Calu3 (cell line): Measurements from ENCODE around the gene EPHB3. TPM values are rescaled to one million over a fixed set of nuclear protein-coding genes. Genes with fewer than 3 reads are reported as not detected.

ENCODE experiments used
- BruUV-seq: library from RNA; stranded (reverse); fragments of 400-500 nt; replicated peaks from 2 replicates; lab custom pipeline; 2021; lab: Mats Ljungman, UMichigan
- CTCF ChIA-PET: fragments of 300-600 bp; sonication (Branson Sonifier 250); formaldehyde crosslinking; loops from one replicate; lab custom pipeline; 2022; ENCODE audit warnings: antibody characterized with exemption; lab: Charles Lee
- DNase-seq: peaks from one replicate; pipeline ENCODE4 v3.0.0; 2022
- H3K27ac Mint-ChIP-seq: one replicate; pipeline ENCODE4 v1.8.0; 2022; ENCODE audit warnings: mixed read lengths; ENCODE audit not compliant: unreplicated experiment
- H3K27me3 Mint-ChIP-seq: one replicate; pipeline ENCODE4 v1.8.0; 2022; ENCODE audit warnings: mixed read lengths; ENCODE audit not compliant: unreplicated experiment
- H3K36me3 Mint-ChIP-seq: one replicate; pipeline ENCODE4 v1.8.0; 2022; ENCODE audit warnings: mild to moderate bottlenecking, moderate library complexity, mixed read lengths; ENCODE audit not compliant: insufficient read depth, unreplicated experiment
- H3K4me1 Mint-ChIP-seq: one replicate; pipeline ENCODE4 v1.8.0; 2022; ENCODE audit warnings: mild to moderate bottlenecking, low read depth, mixed read lengths; ENCODE audit not compliant: unreplicated experiment
- H3K4me3 Mint-ChIP-seq: one replicate; pipeline ENCODE4 v1.8.0; 2022; ENCODE audit warnings: mild to moderate bottlenecking, low read depth, moderate library complexity, mixed read lengths; ENCODE audit not compliant: unreplicated experiment
- H3K9me3 Mint-ChIP-seq: one replicate; pipeline ENCODE4 v1.8.0; 2022; ENCODE audit warnings: low read depth, mixed read lengths; ENCODE audit not compliant: unreplicated experiment
- intact Hi-C: fragments of 100-400 bp; cut with micrococcal nuclease; formaldehyde crosslinking; loops from one replicate; pipeline ENCODE4 v1.10.0; 2022; ENCODE audit not compliant: unreplicated experiment
- total RNA-seq: library from RNA; stranded (reverse); gene quantifications from 2 replicates; pipeline ENCODE4 v1.2.3, GENCODE V29; 2022
- TF ChIP-seq, protein P1 (sequence below): fragments of 200-600 bp; IDR thresholded peaks from one replicate; pipeline ENCODE4 v1.8.0; 2022; ENCODE audit warnings: antibody characterized with exemption; ENCODE audit not compliant: unreplicated experiment

EPHB3 gene
- total RNA-seq, 1 experiment from 2014 or later, result 2.5 TPM

DNA sequence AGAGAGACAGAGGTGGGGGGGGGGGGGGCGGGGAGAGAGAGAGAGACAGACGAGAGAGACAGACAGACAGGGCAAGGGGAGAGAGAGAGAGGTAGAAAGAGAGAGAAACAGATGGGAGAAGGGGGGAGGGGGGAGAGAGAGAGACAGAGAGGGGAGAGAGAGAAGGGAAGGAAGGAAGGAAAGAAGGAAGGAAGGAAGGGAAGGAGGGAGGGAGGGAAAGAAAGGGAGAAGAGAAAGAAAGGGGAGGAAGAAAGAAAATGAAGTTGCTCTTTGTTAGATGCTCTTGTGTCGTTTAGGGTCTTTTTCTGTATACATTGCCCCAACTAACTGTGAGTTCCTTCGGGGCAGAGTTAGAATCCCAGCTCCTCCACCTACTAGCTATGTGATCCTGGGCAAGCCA, 19.0 kb upstream of the EPHB3 start:
- no peaks in the 10 kb centered on the region for H3K36me3 Mint-ChIP-seq
- H3K4me1 Mint-ChIP-seq, result no peaks in the 10 kb centered on the region
- H3K27ac Mint-ChIP-seq, result no peak overlapping the region
- no peaks in the 10 kb centered on the region for H3K9me3 Mint-ChIP-seq
- CTCF ChIA-PET, result interaction anchor here (1.4 to 6.7 kb wide), 2 partner anchors 29 to 171 kb away, joined by 4 to 55 read pairs; no protein-coding TSS in a partner anchor
- no peak for DNase-seq
- peaks cover 96% of the 10 kb centered on the region for H3K27me3 Mint-ChIP-seq
- no peak overlapping the region for H3K4me3 Mint-ChIP-seq
- intact Hi-C loops, result no loop called here
- TF ChIP-seq, protein P1, sequence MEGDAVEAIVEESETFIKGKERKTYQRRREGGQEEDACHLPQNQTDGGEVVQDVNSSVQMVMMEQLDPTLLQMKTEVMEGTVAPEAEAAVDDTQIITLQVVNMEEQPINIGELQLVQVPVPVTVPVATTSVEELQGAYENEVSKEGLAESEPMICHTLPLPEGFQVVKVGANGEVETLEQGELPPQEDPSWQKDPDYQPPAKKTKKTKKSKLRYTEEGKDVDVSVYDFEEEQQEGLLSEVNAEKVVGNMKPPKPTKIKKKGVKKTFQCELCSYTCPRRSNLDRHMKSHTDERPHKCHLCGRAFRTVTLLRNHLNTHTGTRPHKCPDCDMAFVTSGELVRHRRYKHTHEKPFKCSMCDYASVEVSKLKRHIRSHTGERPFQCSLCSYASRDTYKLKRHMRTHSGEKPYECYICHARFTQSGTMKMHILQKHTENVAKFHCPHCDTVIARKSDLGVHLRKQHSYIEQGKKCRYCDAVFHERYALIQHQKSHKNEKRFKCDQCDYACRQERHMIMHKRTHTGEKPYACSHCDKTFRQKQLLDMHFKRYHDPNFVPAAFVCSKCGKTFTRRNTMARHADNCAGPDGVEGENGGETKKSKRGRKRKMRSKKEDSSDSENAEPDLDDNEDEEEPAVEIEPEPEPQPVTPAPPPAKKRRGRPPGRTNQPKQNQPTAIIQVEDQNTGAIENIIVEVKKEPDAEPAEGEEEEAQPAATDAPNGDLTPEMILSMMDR, result no peak
- BruUV-seq, result no TSS peak

DNA sequence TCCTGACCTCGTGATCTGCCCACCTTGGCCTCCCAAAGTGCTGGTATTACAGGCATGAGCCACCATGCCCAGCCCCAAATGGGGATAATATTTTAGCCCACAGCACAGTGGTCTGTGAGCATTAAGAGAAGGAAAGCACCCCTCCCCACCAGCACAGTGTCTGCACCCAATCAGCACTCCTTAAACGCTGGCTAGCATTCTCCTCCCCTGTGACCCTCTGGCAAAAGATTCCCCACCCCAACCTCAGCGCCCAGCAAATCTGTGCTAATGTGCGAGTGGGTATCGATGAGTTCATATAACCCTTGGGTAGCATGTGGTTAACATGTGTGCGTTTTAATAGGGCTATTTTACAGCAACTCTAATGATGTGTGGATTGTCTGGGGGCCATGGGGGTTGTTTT, 18.3 kb upstream of the EPHB3 start:
- H3K36me3 Mint-ChIP-seq, result no peaks in the 10 kb centered on the region
- intact Hi-C loops, result no loop called here
- H3K27me3 Mint-ChIP-seq, result peaks cover 96% of the 10 kb centered on the region
- H3K4me3 Mint-ChIP-seq, result no peak overlapping the region
- TF ChIP-seq, protein P1, result no peak
- no peak for DNase-seq
- H3K9me3 Mint-ChIP-seq, result no peaks in the 10 kb centered on the region
- BruUV-seq, result no TSS peak
- H3K27ac Mint-ChIP-seq, result no peak overlapping the region
- no peaks in the 10 kb centered on the region for H3K4me1 Mint-ChIP-seq
- CTCF ChIA-PET, result interaction anchor here (1.4 to 6.7 kb wide), 2 partner anchors 30 to 172 kb away, joined by 4 to 55 read pairs; no protein-coding TSS in a partner anchor

DNA sequence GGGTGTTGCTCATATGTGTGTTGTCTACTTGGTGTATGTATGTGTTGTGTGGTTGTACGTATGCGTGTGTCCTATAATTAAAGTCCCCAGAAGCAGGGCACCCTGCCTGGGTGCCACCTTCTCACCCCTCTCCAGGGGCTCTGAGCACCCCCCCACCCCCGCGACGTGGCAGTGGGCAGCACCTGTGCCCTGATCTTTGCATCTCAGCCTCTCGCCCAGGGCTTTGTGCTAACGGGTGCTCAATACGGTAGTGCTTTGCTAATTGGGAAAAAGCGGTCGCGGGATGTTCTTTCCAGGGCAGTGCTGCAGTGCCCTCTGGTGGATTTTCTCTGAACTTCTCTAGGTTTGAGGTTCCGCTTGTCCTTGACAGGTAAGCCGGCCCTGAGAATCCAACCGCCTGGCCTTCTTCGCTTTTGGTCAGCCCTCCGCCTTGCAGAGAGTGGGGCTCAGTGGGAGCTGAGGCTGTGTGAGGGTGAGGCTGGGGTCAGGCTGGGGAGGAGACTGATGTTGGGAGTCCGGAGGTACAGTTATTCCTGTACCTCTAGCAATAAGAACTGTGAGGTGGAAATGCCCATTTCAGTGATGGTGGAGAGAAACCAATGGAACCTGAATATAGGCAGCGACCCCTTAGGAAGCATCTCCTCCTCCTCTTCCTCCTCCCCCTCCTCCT, 17.6 kb upstream of the EPHB3 start:
- Mint-ChIP-seq H3K9me3 (no peaks in the 10 kb centered on the region), H3K4me3 (no peak overlapping the region), H3K27me3 (peaks cover 92% of the 10 kb centered on the region), H3K36me3 (no peaks in the 10 kb centered on the region), H3K4me1 (no peaks in the 10 kb centered on the region), H3K27ac (no peak overlapping the region)
- CTCF ChIA-PET, result interaction anchor here (6.7 kb wide), 1 partner anchor 172 kb away, joined by 55 read pairs; no protein-coding TSS in a partner anchor
- intact Hi-C loops, result loop anchor here (1.0 kb wide), 3 partner anchors 75 to 173 kb away; no protein-coding TSS in a partner anchor
- peak; percentile 92 for DNase-seq
- BruUV-seq, result no TSS peak
- TF ChIP-seq, protein P1, result peak; percentile 95

DNA sequence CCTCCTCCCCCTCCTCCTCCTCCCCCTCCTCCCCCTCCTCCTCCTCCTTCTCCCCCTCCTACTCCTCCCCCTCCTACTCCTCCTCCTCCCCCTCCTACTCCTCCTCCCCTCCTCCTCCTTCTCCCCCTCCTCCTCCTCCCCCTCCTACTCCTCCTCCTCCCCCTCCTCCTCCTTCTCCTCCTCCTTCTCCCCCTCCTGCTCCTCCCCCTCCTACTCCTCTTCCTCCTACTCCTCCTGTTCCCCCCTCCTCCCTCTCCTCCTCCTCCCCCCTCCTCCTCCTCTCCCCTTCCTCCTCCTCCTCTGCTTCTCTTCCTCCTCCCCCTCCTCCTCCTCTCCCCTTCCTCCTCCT, 17.1 kb upstream of the EPHB3 start:
- intact Hi-C loops, result loop anchor here (1.0 kb wide), 3 partner anchors 75 to 173 kb away; no protein-coding TSS in a partner anchor
- H3K36me3 Mint-ChIP-seq, result no peaks in the 10 kb centered on the region
- H3K4me3 Mint-ChIP-seq, result no peak overlapping the region
- H3K27me3 Mint-ChIP-seq, result peaks cover 87% of the 10 kb centered on the region
- CTCF ChIA-PET, result interaction anchor here (6.7 kb wide), 1 partner anchor 173 kb away, joined by 55 read pairs; no protein-coding TSS in a partner anchor
- TF ChIP-seq, protein P1, result no peak
- no peak overlapping the region for H3K27ac Mint-ChIP-seq
- no peaks in the 10 kb centered on the region for H3K4me1 Mint-ChIP-seq
- no peak for DNase-seq
- BruUV-seq, result no TSS peak
- H3K9me3 Mint-ChIP-seq, result no peaks in the 10 kb centered on the region
